Lower lobe of right lung (tissue), 2 donors: ENCODE data around the gene TXN. TPM values are rescaled to one million over a fixed set of nuclear protein-coding genes. Genes with fewer than 3 reads are reported as not detected.
A peak's percentile ranks its signal among the peaks of the same experiment; 100 is the strongest.

ENCODE experiments used
- ATAC-seq, 2 donors: fragments of 200-7000 bp; cut with Tn5 transposase; one replicate each; pipeline ENCODE4 v1.9.1; 2020 to 2022; ENCODE audit warnings: mild to moderate bottlenecking in 2 of 2, moderate library complexity in 2 of 2
- DNase-seq: peaks from one replicate; pipeline ENCODE4 v3.0.0-alpha.2; 2020
- H3K27ac ChIP-seq: fragments of 200-600 bp; one replicate; pipeline ENCODE4 v1.8.0; 2022
- H3K27me3 ChIP-seq: fragments of 200-600 bp; one replicate; pipeline ENCODE4 v1.8.0; 2022; ENCODE audit warnings: low read depth
- H3K36me3 ChIP-seq: fragments of 200-600 bp; one replicate; pipeline ENCODE4 v1.8.0; 2022; ENCODE audit warnings: mild to moderate bottlenecking
- H3K4me1 ChIP-seq: fragments of 200-600 bp; one replicate; pipeline ENCODE4 v1.8.0; 2022
- H3K4me3 ChIP-seq: fragments of 200-600 bp; one replicate; pipeline ENCODE4 v1.8.0; 2022; ENCODE audit warnings: mild to moderate bottlenecking
- H3K9me3 ChIP-seq: fragments of 200-600 bp; one replicate; pipeline ENCODE4 v1.8.0; 2022
- intact Hi-C: fragments of 100-400 bp; cut with DNase I; formaldehyde crosslinking; loops from one replicate; pipeline ENCODE4 v1.11.0; 2022
- long read RNA-seq: library from polyadenylated mRNA; unstranded; transcript quantifications from one replicate; pipeline ENCODE4 v2.0.0, GENCODE V29; 2021
- total RNA-seq: library from RNA; stranded (reverse); fragmentation: NEBNext Ultra II Directional; extraction: Animal tissue kit (Norgen Biotek cat#: 25700); gene quantifications from one replicate; pipeline ENCODE4 v1.2.1, GENCODE V29; 2021
- TF ChIP-seq, protein P1 (sequence below): fragments of 200-600 bp; IDR thresholded peaks from one replicate; pipeline ENCODE4 v1.8.0; 2022; ENCODE audit warnings: antibody characterized with exemption, mild to moderate bottlenecking
- donor health status: DM: no; HTN: yes; CAD: no; lungs with severe emphysema.

Gene TXN
- 170 TPM for total RNA-seq
- long read RNA-seq, transcript TXN-202 (5 exons, 869 nt): major isoform, 97 of 99 reads
- long read RNA-seq, partial matches to known transcripts: 1 of 99 reads
- long read RNA-seq, other reads (novel, unspliced or antisense): 1 of 99 reads

DNA sequence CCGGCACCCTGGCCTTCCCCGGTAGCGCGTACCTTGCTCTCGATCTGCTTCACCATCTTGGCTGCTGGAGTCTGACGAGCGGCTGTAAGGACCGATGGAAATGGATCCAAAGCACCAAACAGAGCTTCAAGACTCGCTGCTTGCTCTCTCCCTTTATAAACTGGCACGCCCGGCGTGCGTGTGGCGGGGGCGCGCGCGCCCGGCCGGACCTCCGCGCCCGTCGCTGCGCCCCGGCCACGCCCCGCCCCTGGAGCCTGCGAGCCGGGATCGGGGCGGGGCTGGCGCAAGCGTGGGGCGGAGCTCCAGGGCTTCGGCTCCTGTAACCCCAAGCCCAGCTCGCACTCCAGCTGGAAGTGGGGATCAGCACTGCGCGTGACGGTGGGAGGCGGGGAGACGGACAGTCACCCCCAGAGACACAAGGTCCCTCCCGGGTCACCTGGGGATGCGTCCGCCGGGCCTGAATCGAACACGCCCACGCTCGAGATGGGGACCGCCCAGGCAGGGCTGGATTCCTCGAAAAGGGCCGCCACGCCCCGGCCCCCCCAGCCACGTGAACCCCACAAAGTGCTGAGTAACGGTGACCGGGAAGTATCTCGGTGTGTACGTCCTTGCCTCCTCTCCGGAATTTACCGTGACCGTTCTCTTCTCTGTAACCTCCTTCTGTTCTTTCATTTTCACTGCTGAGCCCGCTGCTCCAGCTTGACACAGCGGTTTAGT lies at the start of gene TXN:
TXN (minus strand) TSS at position 128 of the 717 bp plus-strand sequence; CDS start at position 56, 72 bp downstream.
- intact Hi-C loops: no loop called here
- H3K27me3 ChIP-seq: no peaks in the 10 kb centered on the region
- peaks cover 46% of the 10 kb centered on the region for H3K4me1 ChIP-seq
- DNase-seq (peak; percentile 97), ATAC-seq (peak; percentile 94 to 96)
- TF ChIP-seq, protein P1, sequence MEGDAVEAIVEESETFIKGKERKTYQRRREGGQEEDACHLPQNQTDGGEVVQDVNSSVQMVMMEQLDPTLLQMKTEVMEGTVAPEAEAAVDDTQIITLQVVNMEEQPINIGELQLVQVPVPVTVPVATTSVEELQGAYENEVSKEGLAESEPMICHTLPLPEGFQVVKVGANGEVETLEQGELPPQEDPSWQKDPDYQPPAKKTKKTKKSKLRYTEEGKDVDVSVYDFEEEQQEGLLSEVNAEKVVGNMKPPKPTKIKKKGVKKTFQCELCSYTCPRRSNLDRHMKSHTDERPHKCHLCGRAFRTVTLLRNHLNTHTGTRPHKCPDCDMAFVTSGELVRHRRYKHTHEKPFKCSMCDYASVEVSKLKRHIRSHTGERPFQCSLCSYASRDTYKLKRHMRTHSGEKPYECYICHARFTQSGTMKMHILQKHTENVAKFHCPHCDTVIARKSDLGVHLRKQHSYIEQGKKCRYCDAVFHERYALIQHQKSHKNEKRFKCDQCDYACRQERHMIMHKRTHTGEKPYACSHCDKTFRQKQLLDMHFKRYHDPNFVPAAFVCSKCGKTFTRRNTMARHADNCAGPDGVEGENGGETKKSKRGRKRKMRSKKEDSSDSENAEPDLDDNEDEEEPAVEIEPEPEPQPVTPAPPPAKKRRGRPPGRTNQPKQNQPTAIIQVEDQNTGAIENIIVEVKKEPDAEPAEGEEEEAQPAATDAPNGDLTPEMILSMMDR: no peak
- H3K27ac ChIP-seq: peak within 1 kb of the TSS; percentile 95
- H3K9me3 ChIP-seq: no peaks in the 10 kb centered on the region
- peak within 1 kb of the TSS; percentile 90 for H3K4me3 ChIP-seq
- no peaks in the 10 kb centered on the region for H3K36me3 ChIP-seq

DNA sequence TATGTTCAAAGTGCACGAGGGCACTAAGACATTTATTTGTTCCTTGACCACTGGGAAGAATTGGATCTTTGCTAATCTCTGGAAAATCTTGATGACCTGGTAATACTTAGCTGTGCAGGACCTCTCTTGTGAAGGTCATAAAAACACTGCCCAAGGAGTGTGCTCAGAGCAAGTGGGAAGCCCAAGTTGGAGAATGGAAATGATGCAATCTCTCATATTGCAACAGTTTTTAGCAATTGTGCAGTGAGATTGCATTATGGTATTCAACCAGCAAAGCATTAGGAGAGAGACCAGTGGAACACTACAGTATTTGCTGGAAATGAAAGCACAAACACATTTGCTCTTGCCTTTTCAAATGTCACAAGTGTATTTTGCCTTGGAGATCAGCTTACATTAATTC lies 46.8 kb upstream of the TXN start:
- ATAC-seq: peak; percentile 48
- intact Hi-C loops: no loop called here
- no peaks in the 10 kb centered on the region for H3K9me3 ChIP-seq

DNA sequence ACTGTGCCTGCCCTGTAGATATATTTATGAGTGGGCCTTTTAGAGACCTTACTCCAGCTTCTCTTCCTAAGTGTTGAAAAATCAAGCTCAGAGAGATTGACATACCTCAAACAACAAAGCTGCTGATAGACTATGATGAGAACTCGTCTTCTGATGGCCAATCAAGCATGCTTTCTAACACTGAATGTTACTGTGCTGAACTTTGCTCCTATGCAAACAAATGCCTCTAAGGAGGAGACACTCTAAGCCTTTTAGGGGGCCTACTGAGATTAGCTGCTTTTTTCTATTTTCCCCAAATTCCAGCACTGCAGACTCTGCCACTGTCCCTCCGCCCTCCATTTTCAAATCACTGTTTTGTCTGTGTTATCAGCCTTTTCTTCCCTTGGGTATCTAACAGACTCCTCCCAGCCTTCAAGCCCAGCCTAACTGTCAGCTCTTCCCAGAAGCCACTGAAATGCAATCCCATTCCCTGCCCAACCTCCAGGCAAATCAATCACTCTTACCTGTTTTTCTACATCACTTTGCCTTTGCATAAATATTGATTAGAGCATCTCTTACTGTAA lies 41.8 kb upstream of the TXN start:
- no peaks in the 10 kb centered on the region for H3K4me1 ChIP-seq
- no peak overlapping the region for H3K4me3 ChIP-seq
- H3K36me3 ChIP-seq: no peaks in the 10 kb centered on the region
- no peak overlapping the region for H3K27ac ChIP-seq
- DNase-seq (no peak), ATAC-seq (no peak)
- intact Hi-C loops: no loop called here
- TF ChIP-seq, protein P1: no peak
- no peaks in the 10 kb centered on the region for H3K9me3 ChIP-seq
- H3K27me3 ChIP-seq: no peaks in the 10 kb centered on the region

More for the DNA sequence above, 46.8 kb upstream of the TXN start:
- TF ChIP-seq, protein P1: no peak
- no peak for DNase-seq
- H3K27ac ChIP-seq: no peak overlapping the region
- H3K4me3 ChIP-seq: no peak overlapping the region
- H3K4me1 ChIP-seq: no peaks in the 10 kb centered on the region
- H3K36me3 ChIP-seq: no peaks in the 10 kb centered on the region
- no peaks in the 10 kb centered on the region for H3K27me3 ChIP-seq

DNA sequence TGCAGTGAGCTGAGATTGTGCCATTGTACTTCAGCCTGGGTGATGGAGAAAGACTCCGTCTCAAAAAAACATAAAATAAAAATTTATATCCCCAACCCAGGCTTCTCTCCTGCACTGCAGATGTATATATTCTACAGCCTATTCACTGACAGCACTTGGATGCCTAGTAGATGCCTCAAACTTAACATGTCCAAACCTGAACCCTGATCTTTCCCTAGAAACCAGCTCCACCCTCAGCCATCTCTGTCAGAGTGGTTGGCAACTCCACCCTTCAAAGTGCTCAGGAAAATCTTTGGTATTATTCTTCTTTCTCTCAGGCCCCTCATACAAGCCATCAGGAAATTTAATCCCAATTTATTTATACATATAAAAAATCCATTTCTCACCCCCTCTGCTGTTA lies 36.9 kb upstream of the TXN start:
- no peak for DNase-seq
- Histone ChIP-seq H3K4me3 (no peak overlapping the region), H3K27ac (no peak overlapping the region), H3K27me3 (no peaks in the 10 kb centered on the region), H3K9me3 (no peaks in the 10 kb centered on the region), H3K36me3 (no peaks in the 10 kb centered on the region), H3K4me1 (no peaks in the 10 kb centered on the region)
- intact Hi-C loops: no loop called here
- TF ChIP-seq, protein P1: no peak
- no peak for ATAC-seq

DNA sequence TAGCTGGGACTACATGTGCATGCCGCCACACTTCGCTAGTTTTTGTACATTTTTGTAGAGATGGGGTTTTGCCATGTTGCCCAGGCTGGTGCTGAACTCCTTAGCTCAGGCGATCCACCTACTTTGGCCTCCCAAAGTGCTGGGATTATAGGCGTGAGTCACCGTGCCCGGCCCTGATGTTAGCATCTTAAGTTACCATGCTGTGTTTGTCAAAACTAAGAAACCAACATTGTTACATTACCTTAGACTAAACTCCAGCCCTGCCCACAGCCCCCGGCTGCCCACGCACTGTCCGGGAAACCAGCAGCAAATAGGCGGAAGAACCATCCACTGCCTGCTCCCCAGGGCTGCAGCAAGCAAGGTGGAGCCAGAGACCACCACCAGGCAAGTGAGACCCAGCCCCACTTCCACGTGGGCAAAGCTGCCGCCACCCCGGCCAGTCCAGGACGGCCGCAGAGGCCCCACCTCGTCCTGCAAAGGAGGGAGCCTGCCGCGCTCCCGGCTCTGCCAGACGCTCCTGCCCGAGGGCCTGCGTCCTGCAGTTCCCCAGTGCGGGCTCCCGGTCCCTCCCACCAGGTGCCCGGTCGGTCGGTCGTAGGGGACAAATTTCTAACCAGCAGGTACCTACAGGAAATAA lies 35.7 kb upstream of the TXN start:
- Histone ChIP-seq H3K4me1 (no peaks in the 10 kb centered on the region), H3K9me3 (no peaks in the 10 kb centered on the region), H3K27ac (no peak overlapping the region), H3K4me3 (no peak overlapping the region), H3K27me3 (no peaks in the 10 kb centered on the region), H3K36me3 (no peaks in the 10 kb centered on the region)
- intact Hi-C loops: no loop called here
- TF ChIP-seq, protein P1: no peak
- DNase-seq: no peak
- ATAC-seq: no peak
